ENCODE data around the gene DPF3.
"Not testable (repeated sequence)": the region's sequence is repeated elsewhere in the genome, so short reads cannot be mapped to it uniquely, and the experiment has no call there.

The DPF3 gene

DNA sequence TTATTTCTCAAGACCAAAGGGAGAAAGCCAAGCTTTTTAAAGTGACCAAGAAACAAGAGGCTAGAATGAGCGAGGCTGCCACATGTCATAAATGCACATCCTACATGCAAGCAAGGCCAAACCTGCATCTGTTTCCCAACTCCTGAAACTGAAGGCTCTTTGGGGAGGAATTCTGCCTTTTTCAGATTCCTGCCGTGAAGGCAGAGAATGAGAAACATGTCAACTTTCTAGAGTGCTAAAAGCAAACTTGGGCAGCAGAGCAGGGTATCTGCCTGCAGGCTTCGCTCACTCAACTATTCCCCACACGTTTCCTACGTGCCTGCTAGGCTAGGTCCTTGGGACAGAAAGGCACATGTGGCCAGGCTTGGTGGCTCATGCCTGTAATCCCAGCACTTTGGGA lies 15.2 kb downstream of the DPF3 start:
- no peak for DNase-seq

DNA sequence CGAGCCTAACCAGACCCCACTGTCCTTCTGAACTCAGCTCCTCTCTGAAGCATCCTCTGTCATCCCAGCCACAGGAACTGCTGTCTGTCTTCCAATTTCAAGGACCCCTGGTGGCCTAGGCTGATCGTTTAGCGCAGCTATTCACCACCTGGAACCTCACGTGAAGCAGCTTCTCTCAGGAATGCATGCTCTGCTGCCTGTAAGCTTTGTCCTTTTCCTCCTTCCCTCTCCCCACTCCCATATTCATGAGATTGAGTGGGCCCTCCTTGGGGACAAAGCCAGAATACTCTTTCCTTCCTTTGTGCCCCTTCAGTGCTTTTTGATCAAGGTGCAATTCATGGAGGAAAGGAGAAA lies 17.2 kb downstream of the DPF3 start:
- DNase-seq, result no peak

DNA sequence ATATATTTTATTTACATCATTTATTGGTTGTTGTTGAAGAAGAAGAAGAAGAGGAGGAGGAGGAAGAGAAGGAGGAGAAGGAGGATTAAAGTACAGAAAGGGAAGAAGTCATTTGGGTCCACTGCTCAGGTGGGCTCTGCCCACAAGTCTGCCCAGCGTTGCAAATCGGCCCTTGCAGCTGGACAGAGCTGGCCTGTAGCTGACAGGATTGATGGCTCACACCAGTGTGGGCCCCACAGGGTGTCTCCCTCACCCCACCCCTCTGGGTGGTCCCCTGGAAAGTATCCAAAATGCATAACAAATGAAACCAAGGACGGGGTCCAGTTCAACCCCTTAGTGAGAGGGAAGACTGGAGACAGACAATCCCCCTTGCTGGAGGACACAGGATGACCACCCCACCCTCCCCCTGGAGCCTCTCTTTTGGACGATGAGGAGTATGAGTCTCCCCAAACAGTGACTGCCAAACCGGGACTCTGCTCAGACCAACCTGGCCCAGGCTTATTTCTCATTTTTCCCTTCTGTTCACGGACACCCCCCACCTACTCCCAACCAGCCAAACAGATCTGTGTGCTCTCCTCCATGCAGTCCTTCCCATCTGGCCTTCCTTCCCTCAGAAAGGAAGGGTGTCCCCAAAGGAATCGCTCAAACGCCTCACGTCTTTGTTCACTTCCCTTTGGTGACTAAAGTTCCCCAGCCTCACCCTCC lies 17.7 kb downstream of the DPF3 start:
- DNase-seq, result no peak

DNA sequence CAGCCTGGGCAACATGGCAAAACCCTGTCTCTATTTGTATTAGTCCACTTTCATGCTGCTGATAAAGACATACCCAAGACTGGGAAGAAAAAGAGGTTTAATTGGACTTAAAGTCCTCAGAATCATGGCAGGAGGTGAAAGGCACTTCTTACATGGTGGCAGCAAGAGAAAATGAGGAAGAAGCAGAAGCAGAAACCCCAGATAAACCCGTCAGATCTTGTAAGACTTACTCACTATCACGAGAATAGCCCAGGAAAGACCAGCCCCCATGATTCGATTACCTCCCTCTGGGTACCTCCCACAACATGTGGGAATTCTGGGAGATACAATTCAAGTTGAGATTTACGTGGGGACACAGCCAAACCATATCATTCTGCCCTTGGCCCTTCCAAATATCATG lies 23.0 kb downstream of the DPF3 start:
- not testable (repeated sequence) for DNase-seq

DNA sequence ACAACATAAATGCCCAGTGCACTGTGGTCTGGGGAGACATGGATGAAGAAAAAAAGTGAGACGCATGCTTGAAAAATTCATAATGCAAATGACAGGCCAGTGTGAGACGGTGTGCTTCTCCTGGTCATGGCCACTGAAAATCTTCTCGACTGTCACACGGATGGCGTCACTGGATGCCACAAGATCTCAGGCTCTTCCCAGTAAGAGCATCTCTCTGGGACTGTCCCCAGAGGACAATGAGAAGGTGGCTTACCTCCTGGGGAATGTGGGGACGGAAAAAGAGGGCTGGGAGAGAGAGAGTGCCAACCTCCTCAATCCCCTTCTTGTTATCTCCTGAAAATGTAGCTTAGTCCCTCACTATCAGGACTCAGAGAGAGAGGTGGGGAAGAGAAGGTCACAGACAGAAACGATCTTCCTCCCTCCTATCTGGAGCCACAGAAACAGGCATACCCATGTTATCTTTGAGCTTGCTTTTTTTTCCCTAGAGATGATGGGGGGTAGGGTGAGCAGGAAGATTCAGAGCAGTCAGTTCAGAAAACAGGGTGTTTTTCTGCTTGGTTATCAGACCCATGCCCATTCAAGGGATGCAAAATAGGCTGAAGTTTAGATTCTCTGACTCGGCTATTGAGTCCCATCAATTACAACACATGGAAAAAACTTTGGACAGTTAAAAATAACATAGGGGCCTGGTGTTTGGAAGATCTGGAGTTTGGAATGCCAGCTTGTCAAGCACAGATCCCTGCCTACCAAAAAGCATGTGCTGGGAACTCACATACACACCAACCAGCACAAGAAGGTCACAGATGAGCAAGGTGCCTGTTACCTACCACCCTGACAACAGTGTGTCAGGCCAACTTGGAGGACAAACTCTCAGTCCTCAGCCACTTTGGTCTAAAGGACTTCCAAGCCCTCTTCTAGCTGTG lies 24.2 kb downstream of the DPF3 start:
- no peak for DNase-seq

DNA sequence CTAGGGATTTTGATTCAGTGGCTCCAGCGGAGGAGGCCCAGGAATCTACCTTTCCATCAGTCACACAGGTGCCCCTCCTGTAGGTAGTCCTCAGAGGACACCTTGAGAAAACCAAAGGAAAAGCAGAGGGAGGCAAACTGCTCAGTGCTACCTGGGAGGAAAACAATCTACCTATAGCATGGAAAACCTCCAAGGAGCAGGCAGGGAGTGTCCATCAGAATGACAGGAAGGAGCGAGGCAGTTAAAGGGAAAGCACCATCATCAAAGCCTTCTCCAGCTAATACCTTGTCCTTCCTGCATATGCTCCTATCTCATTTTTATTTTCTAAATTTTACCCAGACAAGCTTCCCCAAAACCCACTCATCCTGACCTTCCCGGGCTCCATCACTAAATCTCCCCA lies 25.4 kb downstream of the DPF3 start:
- DNase-seq, result no peak

DNA sequence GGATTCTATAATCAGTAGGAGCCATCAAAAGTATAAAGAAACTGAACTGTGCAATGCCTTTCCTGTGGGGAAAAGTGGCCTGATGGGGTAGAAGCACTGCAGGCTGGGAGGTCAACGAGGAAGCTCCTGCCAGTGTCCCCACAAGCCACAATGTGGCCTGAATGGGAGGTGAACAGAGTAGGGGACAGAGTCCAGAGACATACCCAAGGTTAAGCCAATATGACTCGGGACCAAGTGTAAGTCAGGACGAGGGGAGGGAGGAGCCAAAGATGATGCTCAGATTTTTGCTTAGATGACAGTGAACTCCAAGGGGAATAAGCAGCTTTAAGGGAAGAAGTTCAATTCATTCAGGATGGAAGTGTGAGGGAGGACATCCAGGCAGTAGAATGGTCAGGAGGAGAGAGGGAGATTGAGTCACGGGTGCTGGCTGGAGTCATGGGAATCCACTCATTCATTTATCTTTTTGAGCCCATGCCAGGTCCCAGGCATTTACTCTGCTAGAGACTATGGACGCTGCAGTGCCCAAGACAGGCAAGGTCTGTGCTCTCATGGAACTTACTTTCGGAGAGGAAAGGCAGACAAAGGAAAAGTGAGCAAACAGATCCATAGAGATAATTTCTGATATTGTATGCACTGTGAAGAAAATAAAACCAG lies 29.1 kb downstream of the DPF3 start:
- DNase-seq, result no peak

DNA sequence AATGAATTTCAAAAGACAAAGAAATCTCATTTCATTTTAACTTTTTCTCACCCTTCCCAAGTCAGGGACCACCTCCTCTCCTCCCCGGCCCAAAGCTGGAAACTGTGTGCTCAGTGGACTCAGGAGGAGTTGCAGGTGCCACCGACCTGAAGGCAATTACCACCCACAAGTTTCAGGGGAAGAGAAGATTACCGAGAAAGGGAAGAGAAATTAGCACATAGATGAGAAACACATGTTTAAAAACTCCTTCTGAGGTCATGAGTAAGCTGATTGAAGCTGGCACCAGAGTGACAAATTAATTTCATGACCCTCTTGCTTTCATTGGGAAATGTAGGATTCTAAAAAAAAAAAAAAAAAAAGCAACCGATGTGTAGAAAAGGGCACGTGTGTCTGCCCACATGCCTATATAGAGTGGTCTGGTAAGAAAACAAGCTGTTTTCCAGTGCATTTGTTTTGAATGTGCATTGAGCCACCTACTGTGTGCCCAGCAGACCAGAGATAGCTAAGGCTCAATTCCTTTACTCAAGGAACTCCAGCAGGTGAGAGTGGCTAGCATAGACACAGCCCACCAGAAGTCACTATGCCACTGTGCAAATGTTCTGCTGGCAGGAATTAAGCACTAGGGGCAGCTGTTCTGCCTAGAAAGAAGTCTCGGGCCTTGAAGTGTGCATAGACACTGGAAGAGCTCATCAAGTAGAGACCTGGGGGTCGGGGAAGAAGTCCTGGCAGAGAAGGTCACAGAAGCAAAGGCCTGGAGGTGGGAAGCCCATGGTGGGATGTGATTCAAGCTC lies 30.5 kb downstream of the DPF3 start:
- no peak for DNase-seq

DNA sequence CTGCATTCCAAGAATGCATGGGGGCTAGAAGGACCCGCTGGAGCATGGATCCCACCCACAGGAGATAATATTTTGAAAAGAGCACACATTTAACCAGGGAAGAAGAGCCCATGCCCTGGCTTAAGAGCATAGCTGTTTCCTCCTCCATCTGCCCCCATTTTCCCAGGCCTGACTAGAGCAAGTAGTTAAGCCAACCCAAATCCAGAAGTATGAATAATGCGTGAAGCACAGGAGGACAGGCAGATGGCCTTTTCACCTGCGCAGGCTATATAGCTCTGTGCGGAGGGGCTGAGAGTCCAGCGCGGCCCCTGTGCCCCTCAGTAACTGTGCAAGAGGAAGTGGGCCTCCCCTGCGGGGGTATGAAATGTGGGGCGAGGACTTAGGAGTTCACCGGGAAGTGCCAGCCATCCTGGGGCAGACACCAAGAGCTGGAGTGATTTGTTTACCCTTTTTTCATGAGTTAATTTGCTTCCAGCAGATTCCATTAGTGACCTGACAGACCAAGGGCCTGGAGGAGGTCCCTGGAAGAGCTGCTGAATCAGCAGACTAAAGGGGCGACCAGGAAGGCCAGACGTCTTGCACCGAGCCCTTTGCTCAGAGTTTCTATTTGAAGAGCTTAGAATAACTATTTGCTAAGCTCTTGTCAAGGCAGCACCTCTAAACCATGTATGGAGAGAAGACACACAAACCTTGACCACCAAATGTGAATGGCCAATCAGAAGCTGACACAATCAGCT lies 37.2 kb downstream of the DPF3 start:
- DNase-seq, result no peak

DNA sequence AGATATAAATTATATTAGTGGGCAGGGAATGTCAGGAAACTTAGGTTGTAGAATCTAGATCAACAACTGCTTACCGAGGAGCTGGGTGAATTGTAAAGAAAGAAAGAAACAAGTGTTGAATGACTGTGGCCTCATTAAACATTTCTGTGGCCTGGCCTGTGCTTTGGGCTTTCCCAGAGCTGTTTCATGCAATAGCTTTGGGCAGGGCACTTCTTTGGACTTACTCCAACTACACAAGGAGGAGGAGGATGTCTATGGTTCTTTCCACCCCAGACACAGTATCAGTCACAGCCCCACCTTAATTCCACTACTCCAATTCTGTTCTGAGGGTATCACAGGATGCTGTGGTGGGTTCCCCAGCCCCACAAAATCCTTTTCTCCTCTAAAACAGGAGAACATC lies 38.0 kb downstream of the DPF3 start:
- DNase-seq, result no peak

DNA sequence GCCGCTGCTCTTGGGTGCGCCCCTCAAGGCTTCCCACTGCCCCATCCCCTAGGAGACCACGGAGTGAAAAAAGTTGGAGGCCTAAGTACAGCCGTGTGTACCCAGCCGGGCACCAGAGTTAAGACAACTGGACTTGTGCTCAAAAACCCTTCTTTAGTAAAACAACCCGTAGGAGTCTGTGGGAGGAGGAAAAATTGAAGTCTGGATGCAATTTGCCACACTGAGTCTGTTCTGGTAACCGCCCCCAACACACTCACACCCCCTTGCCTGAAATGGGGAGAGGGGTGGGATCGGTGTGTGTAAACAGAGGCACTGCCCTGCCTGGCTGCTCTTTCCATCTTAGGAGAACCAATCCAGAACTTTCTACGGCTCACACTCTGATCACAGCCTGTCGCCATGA lies 41.7 kb downstream of the DPF3 start:
- DNase-seq, result no peak

DNA sequence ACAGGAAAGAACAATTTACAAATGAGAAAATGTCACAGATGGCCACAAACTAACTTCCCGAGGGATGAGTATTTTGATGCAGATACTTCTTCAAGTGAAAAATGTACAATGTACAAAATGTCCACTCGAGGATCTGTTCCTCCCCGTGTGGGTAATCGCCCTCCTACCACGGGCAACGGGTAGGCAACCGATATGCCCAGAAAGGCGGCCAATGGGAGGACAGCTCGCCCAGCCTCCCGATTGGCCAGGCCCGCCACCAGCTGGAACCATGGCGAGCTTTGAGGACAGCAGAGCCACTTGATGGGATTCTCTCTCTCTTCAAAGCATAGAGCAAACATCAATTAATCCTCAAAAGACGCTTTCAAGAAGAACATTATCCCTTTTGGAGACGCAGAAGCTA lies 42.3 kb downstream of the DPF3 start:
- no peak for DNase-seq

DNA sequence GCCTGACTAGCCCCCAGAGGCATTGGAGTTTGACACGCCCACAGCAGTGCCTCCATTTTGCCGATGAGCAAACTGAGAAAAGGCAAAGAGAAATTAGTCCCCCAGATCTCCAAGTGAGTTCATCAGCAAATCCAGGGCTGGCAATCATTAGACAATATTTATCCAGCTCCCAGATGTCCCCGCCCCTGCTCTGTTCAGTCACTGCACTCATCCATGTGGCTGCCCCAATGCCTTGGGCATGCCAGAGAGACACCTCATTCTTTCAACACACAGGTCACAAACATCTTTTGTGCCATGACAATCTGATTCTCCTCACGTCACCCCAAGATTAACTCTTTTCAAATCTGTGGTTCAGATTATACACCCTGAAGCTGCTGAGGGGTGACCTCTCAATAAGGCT lies 43.5 kb downstream of the DPF3 start:
- DNase-seq, result no peak

DNA sequence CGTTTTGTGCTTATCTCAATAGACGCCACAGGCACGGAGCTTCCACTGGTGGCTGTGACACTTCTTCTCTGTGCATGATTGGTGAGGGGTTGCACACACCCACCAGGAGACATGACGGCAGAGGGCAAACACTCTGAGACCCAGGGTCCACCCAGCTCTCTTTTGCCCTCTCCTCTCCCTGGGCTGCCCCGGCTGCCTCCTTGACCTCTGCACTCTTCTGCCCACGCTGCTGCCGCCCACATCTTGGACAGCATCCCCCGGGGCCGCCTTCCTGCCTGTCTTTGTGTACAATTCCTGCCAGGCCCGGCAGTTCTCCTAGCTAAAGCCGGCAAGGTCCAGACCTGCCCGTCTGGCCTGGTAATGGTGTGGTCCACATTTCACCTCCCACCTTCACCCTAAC lies 44.7 kb downstream of the DPF3 start:
- no peak for DNase-seq

DNA sequence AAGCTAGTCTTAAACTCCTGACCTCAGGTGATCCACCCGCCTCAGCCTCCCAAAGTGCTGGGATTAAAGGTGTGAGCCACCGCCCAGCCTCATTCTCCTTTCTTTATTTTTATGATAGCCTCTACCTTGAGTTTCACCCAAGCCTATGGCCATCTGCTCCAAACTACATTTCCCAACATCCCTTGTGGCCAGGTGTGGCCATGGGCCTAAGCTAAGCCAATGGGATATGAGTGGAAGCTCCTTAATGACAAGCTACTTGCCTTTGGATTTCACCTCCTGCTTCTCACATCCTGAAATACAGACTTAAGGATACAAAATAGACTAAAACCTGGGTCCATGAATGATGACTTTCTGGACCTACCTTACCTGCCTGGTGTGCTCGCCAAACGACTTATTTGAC lies 46.2 kb downstream of the DPF3 start:
- DNase-seq, result no peak

DNA sequence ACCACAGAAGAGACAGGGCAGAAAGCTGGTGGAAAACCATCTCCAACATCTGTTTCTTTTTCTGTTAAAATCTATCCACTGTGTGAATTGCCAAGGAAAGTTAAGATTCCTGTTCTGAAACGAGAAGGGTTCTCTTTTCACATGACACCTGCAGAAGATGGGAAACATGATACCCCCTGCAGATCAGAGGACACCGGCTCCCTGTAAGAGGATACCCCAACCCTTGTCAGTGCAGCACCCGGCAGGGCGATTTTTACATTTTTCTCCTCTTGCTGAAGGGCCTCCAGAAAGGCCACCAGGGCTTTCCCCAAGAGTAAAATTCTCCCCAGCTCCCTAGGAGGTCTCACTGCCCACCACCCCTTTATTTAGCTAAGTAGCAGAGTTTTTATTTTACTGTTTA lies 48.2 kb downstream of the DPF3 start:
- DNase-seq, result no peak

DNA sequence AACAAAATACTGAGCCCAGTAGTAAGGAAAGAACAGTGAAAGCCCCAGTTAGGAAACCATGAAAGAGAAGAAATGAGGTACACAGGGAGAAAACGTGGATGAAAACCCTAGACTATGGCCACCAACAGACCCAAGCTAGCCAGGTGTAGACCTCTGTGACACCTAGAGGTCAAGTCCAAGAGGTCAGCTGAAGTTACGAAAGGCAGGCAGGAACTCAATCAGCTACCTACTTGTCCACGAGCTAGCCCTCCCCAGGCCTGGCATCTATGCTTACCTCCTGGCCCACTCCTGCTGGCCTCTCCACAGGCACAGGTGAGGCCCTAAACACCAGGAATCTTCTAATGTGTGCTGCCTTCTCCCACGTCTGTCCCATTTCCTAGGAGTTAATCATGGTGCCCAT lies 48.7 kb downstream of the DPF3 start:
- no peak for DNase-seq

DNA sequence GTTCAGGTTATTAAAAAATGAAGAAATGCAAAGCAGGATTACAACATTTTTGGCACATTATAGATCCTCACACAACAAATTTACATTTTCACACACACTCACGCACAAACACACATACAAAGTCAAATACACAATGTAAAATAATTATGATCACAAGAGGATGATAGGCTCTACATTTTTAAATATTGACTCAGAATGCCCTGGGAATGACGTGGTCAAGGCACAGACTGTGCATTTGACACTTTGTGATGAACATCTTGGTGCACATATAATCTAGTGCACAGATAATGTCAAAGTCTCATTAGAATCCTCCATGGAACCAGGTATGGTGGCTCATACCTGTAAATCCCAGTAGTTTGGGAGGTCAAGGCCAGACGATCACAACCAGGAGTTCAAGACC lies 49.4 kb downstream of the DPF3 start:
- DNase-seq, result no peak

DNA sequence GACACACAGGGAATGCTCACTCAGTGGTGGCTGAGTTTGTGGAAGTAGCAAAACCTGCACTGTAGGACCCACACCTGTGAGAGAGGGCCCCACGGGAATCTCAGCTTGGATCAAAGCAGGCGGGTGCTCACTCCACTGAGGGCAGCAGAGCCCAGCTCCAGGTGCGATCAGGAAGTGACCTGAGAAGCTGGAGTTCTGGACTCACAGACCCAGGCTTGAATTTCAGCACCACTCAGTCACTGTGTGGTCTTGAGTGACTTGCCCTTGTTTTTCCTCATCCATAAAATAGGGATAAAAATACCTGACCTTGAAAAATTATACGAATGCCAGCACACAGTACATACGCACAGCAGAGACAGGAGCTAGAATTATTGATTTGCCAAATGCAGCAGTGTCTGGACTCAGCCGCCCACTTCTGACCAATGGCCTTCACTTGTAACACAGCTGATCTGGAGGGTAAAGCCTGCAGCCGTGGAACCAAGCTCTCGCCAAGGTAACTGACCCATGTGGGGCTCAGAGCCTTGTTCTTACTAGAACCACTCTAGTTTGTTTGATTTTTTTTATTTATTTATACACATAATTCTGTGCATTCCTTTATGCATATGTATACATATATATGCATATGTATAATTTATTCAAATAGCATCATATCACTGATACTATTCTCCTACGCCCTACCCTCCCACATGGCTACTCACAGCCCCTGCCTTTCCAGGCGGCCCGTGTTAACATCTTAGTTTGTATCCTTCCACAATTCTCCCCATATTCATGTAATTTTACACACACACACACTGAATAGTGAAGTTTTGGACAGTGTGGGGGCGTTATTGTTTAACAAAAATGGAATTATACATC lies 53.9 kb downstream of the DPF3 start:
- DNase-seq, result no peak

DNA sequence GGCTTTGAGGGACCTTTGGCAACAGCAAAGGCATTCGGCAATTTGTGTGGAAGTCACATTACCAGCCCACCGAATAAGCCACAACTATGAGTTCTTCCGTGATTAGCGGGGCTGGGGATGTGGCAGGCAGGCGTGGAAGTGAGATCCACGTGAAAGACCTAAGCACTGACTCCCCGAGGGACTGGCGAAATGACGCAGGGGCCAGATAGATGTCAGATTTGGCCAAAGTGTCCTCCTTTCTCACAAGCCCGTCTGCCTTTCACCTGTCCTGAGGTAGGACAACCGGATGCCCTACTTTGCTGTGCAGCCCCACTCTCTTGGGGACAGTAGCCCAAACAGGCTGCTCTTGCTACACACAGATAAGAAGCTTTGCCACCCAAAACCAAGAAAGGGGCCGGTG lies 54.5 kb downstream of the DPF3 start:
- no peak for DNase-seq

DNA sequence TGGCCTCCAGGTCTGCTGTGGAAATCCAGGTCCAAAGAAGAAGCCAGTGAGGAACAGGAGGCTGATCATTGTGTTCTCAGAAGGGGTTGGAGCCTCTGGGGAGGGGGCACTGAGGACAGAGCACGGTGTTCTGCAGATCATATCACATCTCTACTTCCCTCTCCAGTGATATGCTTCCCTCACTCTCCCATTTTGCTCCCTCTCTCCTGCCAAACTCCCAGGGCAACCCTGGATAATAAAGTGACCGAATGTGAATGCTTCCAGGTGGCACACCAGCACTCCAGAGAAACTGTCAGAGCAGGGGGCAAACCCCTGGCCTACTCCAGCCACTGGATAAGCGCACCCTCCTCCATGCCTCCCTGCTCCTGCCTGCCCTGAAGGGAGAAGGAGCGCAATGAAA lies 57.8 kb downstream of the DPF3 start:
- no peak for DNase-seq

Data from T-helper 9 cell (primary cell).